ENCODE data around the gene NRCAM.
"Not testable (repeated sequence)": the region's sequence is repeated elsewhere in the genome, so short reads cannot be mapped to it uniquely, and the experiment has no call there.

- not testable (repeated sequence) for TF ChIP-seq EP300, CTCF (IDR thresholded peaks at IDR 0.05)
Measured at GRCh38 chr7:108272891-108273290, 183.3 kb downstream of the NRCAM start.

All from gastroesophageal sphincter (tissue), 3 donors.